GM10847 (cell line): ENCODE measurements around the gene C20orf173.

ENCODE experiments used
- POLR2A ChIP-seq: IDR thresholded peaks from 2 replicates; pipeline ENCODE4 v1.6.1; 2011; ENCODE audit not compliant: insufficient read length; ENCODE audit errors: extremely low read depth

Gene C20orf173

GRCh38 chr20:35497320-35497719 lies 32.1 kb downstream of the C20orf173 start:
- TF ChIP-seq POLR2A = no peak

GRCh38 chr20:35496481-35496880 lies 33.0 kb downstream of the C20orf173 start:
- no peak for TF ChIP-seq POLR2A

- TF ChIP-seq POLR2A = no peak
Observed at GRCh38 chr20:35492352-35492751, 37.1 kb downstream of the C20orf173 start.

GRCh38 chr20:35491823-35492222 lies 37.6 kb downstream of the C20orf173 start:
- TF ChIP-seq POLR2A = no peak

- TF ChIP-seq POLR2A = peak; percentile 54
Observed at GRCh38 chr20:35490736-35491181, 38.7 kb downstream of the C20orf173 start.

GRCh38 chr20:35489717-35490116 lies 39.7 kb downstream of the C20orf173 start:
- TF ChIP-seq POLR2A = no peak

GRCh38 chr20:35487479-35487878 lies 42.0 kb downstream of the C20orf173 start:
- TF ChIP-seq POLR2A = no peak

- no peak for TF ChIP-seq POLR2A
Observed at GRCh38 chr20:35479798-35480197, 49.7 kb downstream of the C20orf173 start.

GRCh38 chr20:35478804-35479472 lies 50.5 kb downstream of the C20orf173 start:
- no peak for TF ChIP-seq POLR2A
